SU-DHL-6 (cell line): ENCODE measurements around the gene ANXA5.

Experiments
- EZH2phosphoT487 ChIP-seq: fragments of 200-600 bp; sonication (generic), shearing (Covaris generic); conservative IDR thresholded peaks from 2 replicates; pipeline ENCODE4 v1.6.1; 2018; ENCODE audit warnings: mild to moderate bottlenecking, antibody characterized with exemption, low read length, moderate library complexity, mixed read lengths
- TF ChIP-seq, protein P1 (sequence below): fragments of 200-600 bp; sonication (generic); IDR thresholded peaks from one replicate; pipeline ENCODE4 v1.5.1; 2017; ENCODE audit warnings: antibody characterized with exemption, mild to moderate bottlenecking, low read length, moderate library complexity; ENCODE audit not compliant: insufficient read depth, poor library complexity, severe bottlenecking

GRCh38 chr4:121656269-121656641, 40.5 kb downstream of the ANXA5 start:
- TF ChIP-seq, protein P1, sequence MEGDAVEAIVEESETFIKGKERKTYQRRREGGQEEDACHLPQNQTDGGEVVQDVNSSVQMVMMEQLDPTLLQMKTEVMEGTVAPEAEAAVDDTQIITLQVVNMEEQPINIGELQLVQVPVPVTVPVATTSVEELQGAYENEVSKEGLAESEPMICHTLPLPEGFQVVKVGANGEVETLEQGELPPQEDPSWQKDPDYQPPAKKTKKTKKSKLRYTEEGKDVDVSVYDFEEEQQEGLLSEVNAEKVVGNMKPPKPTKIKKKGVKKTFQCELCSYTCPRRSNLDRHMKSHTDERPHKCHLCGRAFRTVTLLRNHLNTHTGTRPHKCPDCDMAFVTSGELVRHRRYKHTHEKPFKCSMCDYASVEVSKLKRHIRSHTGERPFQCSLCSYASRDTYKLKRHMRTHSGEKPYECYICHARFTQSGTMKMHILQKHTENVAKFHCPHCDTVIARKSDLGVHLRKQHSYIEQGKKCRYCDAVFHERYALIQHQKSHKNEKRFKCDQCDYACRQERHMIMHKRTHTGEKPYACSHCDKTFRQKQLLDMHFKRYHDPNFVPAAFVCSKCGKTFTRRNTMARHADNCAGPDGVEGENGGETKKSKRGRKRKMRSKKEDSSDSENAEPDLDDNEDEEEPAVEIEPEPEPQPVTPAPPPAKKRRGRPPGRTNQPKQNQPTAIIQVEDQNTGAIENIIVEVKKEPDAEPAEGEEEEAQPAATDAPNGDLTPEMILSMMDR = no peak
- TF ChIP-seq EZH2phosphoT487 = no peak
